Activated T-cell treated with anti-CD3 and anti-CD28 coated beads, Interleukin-2, amount 50 U/mL, for 4 hours (primary cell): Measurements from ENCODE around the gene CLEC19A. TPM values are rescaled to one million over a fixed set of nuclear protein-coding genes. Genes with fewer than 3 reads are reported as not detected.
"Not testable (repeated sequence)": the region's sequence is repeated elsewhere in the genome, so short reads cannot be mapped to it uniquely, and the experiment has no call there.

Source experiments
- ATAC-seq, 2 donors: fragments of 200-7000 bp; cut with Tn5 transposase; one replicate each; pipeline ENCODE4 v1.10.0; 2021
- DNase-seq: peaks from one replicate; pipeline ENCODE4 v3.0.0-alpha.2; 2020
- H3K27me3 Mint-ChIP-seq: one replicate; pipeline ENCODE4 v1.8.0; 2021; ENCODE audit warnings: low read depth, mixed read lengths
- H3K36me3 Mint-ChIP-seq: one replicate; pipeline ENCODE4 v1.8.0; 2022; ENCODE audit warnings: mixed read lengths; ENCODE audit not compliant: insufficient read depth
- H3K4me1 Mint-ChIP-seq: one replicate; pipeline ENCODE4 v1.8.0; 2021; ENCODE audit warnings: low read depth, mixed read lengths
- H3K4me3 Mint-ChIP-seq: one replicate; pipeline ENCODE4 v1.8.0; 2021; ENCODE audit warnings: mild to moderate bottlenecking, moderate library complexity, mixed read lengths
- H3K9me3 Mint-ChIP-seq: one replicate; pipeline ENCODE4 v1.8.0; 2021; ENCODE audit warnings: mixed read lengths
- total RNA-seq, 3 donors: library from RNA; stranded (reverse); gene quantifications; one replicate each; pipeline ENCODE4 v1.2.1, GENCODE V29; 2021

Gene CLEC19A
- total RNA-seq, 3 donors from 2014 or later, result not detected

GRCh38 chr16:19321186-19321585, 35.7 kb downstream of the CLEC19A start:
- H3K4me1 Mint-ChIP-seq, H3K36me3 Mint-ChIP-seq: not testable (repeated sequence)

GRCh38 chr16:19323596-19323995, 38.1 kb downstream of the CLEC19A start:
- H3K27me3 Mint-ChIP-seq, result peaks cover 6% of the 10 kb centered on the region
- no peaks in the 10 kb centered on the region for H3K4me1 Mint-ChIP-seq
- no peak for DNase-seq
- no peaks in the 10 kb centered on the region for H3K9me3 Mint-ChIP-seq
- no peak for ATAC-seq
- no peak overlapping the region for H3K4me3 Mint-ChIP-seq
- H3K36me3 Mint-ChIP-seq, result no peaks in the 10 kb centered on the region

More at GRCh38 chr16:19321186-19321585, 35.7 kb downstream of the CLEC19A start:
- DNase-seq, ATAC-seq, H3K9me3 Mint-ChIP-seq, H3K4me3 Mint-ChIP-seq, H3K27me3 Mint-ChIP-seq: not testable (repeated sequence)

DNA sequence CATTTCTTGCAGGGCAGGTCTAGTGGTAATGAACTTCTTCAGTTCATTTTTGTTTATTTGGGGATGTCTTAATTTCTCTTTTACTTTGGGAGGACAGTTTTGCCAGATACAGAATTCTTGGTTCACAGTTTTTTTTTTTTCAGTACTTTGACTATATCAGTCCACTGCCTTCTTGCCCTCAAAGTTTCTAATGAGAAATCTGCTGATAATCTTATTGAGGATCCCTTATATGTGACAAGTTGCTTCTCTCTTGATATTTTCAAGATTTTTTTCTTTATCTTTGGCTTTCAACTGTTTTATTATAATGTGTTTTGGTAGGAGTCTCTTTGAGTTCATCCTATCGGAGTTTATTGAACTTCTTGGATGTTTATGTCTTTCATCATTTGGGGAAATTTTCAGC, 42.8 kb downstream of the CLEC19A start:
- no peak for ATAC-seq

DNA sequence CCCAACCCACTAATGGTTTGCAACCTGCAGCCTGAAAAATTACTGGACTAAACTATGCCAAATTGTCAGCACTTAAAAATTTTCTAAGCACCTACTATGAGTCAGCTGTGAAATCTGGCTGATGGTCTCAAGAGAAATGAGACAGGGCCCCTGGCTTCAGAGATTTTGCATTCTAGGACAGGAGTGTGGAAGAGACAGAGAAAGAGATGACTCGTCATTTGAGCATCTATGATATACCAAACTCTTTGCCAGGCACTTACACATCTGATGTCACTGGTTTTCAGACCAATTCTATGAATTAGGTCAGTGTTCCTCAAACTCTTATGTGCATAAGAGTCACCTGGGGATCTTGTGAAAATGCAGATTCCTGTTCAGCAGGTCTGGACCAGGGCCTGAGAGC, 44.4 kb downstream of the CLEC19A start:
- H3K36me3 Mint-ChIP-seq, result no peaks in the 10 kb centered on the region
- no peaks in the 10 kb centered on the region for H3K4me1 Mint-ChIP-seq
- no peak for DNase-seq
- ATAC-seq, result no peak
- H3K9me3 Mint-ChIP-seq, result no peaks in the 10 kb centered on the region
- H3K4me3 Mint-ChIP-seq, result no peak overlapping the region
- peaks cover 9% of the 10 kb centered on the region for H3K27me3 Mint-ChIP-seq

More for the DNA sequence above, 42.8 kb downstream of the CLEC19A start:
- Mint-ChIP-seq H3K9me3 (no peaks in the 10 kb centered on the region), H3K4me1 (no peaks in the 10 kb centered on the region), H3K27me3 (peaks cover 6% of the 10 kb centered on the region), H3K4me3 (no peak overlapping the region), H3K36me3 (no peaks in the 10 kb centered on the region)
- DNase-seq, result no peak

DNA sequence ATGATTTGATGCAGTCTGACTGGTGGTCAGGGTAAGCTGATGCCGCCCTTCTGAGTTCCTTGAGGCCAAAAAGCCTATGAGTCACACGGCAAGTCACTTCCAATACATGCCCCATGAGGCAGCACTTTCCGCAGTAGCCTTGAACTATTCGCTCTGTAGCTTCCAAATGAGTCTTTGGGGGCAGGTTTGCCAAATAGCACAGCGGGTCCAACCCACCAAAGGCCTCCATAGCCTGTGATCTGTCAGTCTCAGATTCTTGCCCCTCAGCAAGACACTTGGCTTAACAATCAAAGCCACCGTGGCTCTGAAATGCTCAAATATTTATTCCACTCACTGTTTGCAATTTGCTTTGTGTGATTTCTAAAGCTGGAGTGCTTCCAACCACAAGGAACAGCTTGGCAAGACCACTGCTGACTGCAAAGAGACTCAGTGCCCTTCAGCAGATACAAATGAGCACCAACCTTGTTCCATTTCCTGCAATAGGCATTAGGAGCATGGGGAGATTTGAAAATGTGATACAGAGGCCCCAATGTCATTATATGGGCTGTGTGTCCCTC, 45.4 kb downstream of the CLEC19A start:
- ATAC-seq (no peak), DNase-seq (no peak)
- no peaks in the 10 kb centered on the region for H3K9me3 Mint-ChIP-seq
- H3K4me3 Mint-ChIP-seq, result no peak overlapping the region
- no peaks in the 10 kb centered on the region for H3K36me3 Mint-ChIP-seq
- peaks cover 11% of the 10 kb centered on the region for H3K27me3 Mint-ChIP-seq
- no peaks in the 10 kb centered on the region for H3K4me1 Mint-ChIP-seq

GRCh38 chr16:19331794-19332193, 46.3 kb downstream of the CLEC19A start:
- Mint-ChIP-seq H3K4me1 (no peaks in the 10 kb centered on the region), H3K9me3 (no peaks in the 10 kb centered on the region), H3K4me3 (no peak overlapping the region), H3K27me3 (peaks cover 11% of the 10 kb centered on the region), H3K36me3 (no peaks in the 10 kb centered on the region)
- ATAC-seq (no peak), DNase-seq (no peak)

DNA sequence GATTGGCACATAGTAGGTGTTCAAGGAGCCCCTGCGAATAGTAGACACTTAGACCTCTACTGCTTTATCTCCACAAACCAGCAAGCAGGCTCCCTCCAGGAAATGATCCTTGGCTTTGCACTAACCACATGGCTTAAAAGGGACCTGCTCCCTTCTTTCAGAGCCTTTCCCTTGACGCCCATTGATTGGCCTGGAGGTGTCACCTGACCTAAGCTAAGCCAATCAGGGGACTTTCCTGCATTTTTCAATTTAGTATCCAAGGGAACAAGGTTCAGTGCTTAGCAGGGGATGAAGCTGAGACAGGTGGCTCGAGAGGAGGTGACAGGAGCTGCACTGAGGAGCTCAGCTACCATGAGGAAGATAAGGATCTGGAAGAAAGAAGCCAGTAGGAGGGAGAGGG, 52.8 kb downstream of the CLEC19A start:
- no peak for ATAC-seq
- peaks cover 5% of the 10 kb centered on the region for H3K27me3 Mint-ChIP-seq
- H3K4me3 Mint-ChIP-seq, result no peak overlapping the region
- no peaks in the 10 kb centered on the region for H3K4me1 Mint-ChIP-seq
- DNase-seq, result no peak
- H3K36me3 Mint-ChIP-seq, result no peaks in the 10 kb centered on the region
- H3K9me3 Mint-ChIP-seq, result peaks cover 4% of the 10 kb centered on the region

DNA sequence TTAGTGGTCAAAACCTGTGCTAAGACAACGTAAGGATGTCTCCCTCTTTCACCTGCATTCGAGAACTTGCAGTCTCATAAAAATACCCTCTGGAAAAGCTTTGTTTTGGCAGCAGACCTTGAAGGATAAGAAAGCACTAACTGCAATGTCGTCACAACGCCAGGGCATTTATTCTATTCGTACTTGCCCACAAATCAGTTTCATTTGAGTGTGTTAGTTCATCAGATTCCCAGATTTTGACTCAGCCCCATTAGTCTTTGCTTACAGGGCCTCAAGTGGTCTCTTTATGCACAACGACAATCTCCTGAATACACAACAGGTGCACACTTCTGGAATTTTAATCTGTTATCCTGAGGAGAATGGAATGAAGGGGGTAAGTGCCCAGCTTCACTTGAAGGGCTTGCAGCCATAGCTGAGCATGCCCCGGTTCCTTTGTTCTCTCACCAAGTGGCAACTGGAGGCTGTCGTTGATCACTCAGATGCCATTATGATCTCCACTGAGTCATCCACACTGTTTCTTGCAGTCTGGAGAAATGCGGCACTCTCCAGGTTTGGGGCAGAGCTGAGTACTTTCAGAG, 58.8 kb downstream of the CLEC19A start:
- DNase-seq, result no peak
- Mint-ChIP-seq H3K27me3 (peaks cover 12% of the 10 kb centered on the region), H3K4me1 (no peaks in the 10 kb centered on the region), H3K4me3 (no peak overlapping the region), H3K9me3 (peaks cover 4% of the 10 kb centered on the region), H3K36me3 (no peaks in the 10 kb centered on the region)
- ATAC-seq, result no peak

GRCh38 chr16:19344980-19345379, 59.4 kb downstream of the CLEC19A start:
- no peaks in the 10 kb centered on the region for H3K4me1 Mint-ChIP-seq
- peaks cover 12% of the 10 kb centered on the region for H3K27me3 Mint-ChIP-seq
- H3K4me3 Mint-ChIP-seq, result no peak overlapping the region
- peaks cover 4% of the 10 kb centered on the region for H3K9me3 Mint-ChIP-seq
- H3K36me3 Mint-ChIP-seq, result no peaks in the 10 kb centered on the region
- ATAC-seq (no peak), DNase-seq (no peak)

- Mint-ChIP-seq H3K27me3 (peaks cover 14% of the 10 kb centered on the region), H3K4me1 (no peaks in the 10 kb centered on the region)
- no peak for DNase-seq
Observed at GRCh38 chr16:19346335-19346922, 60.9 kb downstream of the CLEC19A start.

DNA sequence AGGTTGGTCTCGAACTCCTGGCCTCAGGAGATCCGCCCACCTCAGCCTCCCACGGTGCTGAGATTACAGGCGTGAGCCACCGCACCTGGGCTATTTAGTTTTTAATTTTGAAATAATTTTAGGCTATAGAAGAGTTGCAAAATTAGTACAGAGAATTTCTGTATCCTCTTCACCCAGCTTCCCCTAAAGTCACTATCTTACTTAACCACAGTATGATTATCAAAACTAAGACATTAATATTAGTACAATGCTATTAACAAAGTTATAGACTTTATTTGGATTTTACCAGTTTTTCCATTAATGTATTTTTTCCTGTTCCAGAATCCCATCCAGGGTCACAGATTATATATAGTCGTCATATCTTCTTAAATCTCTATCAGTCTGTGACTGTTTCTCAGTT, 62.6 kb downstream of the CLEC19A start:
- H3K9me3 Mint-ChIP-seq, result peaks cover 2% of the 10 kb centered on the region
- DNase-seq (no peak), ATAC-seq (no peak)
- no peaks in the 10 kb centered on the region for H3K36me3 Mint-ChIP-seq
- no peaks in the 10 kb centered on the region for H3K4me1 Mint-ChIP-seq
- H3K4me3 Mint-ChIP-seq, result no peak overlapping the region
- H3K27me3 Mint-ChIP-seq, result peaks cover 14% of the 10 kb centered on the region

More at GRCh38 chr16:19346335-19346922, 60.9 kb downstream of the CLEC19A start:
- no peak for ATAC-seq
- H3K36me3 Mint-ChIP-seq, result no peaks in the 10 kb centered on the region
- H3K4me3 Mint-ChIP-seq, result no peak overlapping the region
- peaks cover 4% of the 10 kb centered on the region for H3K9me3 Mint-ChIP-seq

GRCh38 chr16:19348578-19349315, 63.2 kb downstream of the CLEC19A start:
- H3K27me3 Mint-ChIP-seq, result peaks cover 14% of the 10 kb centered on the region
- H3K9me3 Mint-ChIP-seq, result no peaks in the 10 kb centered on the region
- no peak overlapping the region for H3K4me3 Mint-ChIP-seq
- no peaks in the 10 kb centered on the region for H3K4me1 Mint-ChIP-seq
- DNase-seq, result no peak
- ATAC-seq, result no peak
- no peaks in the 10 kb centered on the region for H3K36me3 Mint-ChIP-seq

GRCh38 chr16:19354371-19354770, 68.8 kb downstream of the CLEC19A start:
- Mint-ChIP-seq H3K4me1 (no peaks in the 10 kb centered on the region), H3K4me3 (no peak overlapping the region), H3K9me3 (no peaks in the 10 kb centered on the region), H3K27me3 (peaks cover 2% of the 10 kb centered on the region), H3K36me3 (no peaks in the 10 kb centered on the region)
- no peak for DNase-seq
- no peak for ATAC-seq

DNA sequence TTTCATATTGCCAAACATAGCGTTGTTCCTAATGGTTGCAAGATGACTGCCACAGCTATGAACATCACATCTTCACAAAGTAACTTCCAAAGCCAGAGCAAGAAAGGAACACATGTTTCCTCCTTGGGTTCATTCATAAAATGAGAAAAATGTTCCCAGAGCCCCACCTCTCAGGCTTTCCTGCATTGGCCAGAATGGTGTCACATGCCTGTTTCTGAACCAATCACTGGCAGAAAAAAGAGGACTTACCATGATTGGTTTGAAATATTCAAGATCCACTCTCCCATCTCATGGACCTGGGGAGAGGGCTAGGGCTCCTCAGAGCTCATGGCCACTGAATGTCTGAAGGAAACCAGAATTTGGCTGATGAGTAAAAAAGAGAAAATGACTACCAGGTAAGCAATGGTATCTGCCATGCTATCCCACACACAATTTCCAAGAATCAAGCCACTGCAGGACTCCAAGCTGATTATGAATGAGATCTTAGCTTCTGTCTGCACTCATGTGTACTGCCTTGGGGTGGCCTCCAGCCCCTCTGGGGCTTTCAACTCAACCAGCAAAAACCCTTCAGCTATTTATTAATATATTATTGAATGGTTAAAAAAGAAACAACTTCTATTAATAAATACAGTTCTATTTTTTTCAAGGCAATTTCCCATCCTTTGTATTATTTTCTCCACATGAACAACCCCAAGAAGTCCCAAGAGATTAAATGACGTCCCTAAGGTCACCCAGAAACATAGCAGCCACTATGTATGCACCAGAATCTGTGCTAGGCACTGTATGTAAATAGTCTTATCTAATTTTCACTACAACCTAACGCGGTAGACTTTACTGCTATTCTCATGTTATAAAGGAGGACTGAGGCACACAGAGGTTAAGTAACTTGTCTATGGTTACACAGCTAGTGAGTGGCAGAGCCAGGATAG, 70.8 kb downstream of the CLEC19A start:
- Mint-ChIP-seq H3K27me3 (no peaks in the 10 kb centered on the region), H3K36me3 (no peaks in the 10 kb centered on the region), H3K9me3 (no peaks in the 10 kb centered on the region), H3K4me1 (no peaks in the 10 kb centered on the region), H3K4me3 (no peak overlapping the region)
- DNase-seq (no peak), ATAC-seq (peak in 1 of 2 donors; percentile 34)
